Amniotic epithelial cell (primary cell): ENCODE measurements around the gene DMD.

Source experiments
- DNase-seq: peaks from one replicate; pipeline ENCODE4 v3.0.0-alpha.2; 2010; ENCODE audit warnings: low read depth

DMD gene

DNA sequence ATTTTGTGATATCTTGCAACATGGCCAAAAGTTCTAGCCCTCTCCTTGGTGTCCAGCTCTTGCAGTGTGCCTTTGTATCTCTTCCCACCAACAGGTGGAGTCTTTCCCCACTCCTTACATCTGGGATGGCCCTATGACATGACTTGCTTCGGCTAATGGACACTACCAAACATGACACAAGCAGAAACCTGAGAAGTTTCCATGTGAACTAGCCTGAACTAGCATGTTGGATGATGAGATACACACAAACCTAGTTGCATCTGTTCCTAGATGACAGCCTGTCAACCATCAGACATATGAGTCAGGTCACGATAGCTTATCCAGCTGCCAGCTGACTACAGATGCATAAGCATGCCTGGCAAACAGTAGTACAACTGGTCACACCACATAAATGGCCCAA lies 1932.0 kb downstream of the DMD start:
- no peak for DNase-seq

DNA sequence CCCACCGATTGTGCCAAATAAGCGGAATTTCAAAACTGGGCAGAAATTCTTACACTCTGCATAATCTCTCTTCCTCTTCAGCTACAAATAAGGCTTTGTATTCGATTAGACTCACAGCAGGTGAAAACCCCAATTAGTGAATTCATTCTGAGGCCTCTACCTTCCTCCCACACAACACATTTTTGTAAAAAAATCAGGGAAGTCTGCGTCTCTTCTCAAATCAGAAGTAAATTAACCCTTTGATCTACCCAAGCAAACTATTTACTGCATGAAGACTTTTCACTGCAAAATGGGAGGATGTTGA lies 1938.9 kb downstream of the DMD start:
- no peak for DNase-seq

DNA sequence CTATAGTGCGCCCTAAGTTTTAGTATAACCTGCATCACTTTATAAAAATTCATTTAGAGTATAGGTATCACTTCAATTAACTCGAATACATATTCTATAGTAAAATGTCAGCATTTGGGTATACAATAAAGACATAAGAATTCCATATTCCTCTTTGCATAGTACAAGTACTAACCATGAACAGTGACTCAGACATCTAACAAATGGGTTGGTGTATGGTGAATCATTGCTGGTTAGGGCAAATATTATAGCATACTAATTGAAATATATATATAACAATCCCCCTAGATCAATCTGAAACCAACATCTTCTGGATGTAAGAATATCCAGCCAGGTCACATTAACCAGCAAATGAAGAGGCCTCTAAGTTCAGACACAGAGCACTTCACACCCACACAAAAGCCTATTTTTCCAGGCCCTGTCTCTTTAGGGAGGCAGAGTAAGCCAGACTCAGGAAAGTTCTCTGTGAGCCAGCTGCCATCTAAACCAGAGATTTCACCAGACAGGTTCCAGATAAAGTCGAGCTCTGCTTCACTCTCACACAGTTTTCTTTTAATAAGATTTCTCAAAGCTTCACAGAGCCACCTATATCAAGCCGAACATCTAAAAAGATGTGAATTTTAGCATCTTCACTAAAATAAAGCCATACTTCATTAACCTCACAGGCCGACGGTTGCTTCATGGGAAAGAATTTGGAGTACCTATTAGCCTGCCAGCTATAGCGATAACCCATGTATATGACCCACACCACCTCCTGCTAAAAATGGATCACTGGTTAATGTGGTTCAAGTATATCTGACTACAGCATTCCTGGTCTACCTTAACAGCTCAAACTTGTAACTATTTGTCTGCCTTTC lies 1939.5 kb downstream of the DMD start:
- no peak for DNase-seq

DNA sequence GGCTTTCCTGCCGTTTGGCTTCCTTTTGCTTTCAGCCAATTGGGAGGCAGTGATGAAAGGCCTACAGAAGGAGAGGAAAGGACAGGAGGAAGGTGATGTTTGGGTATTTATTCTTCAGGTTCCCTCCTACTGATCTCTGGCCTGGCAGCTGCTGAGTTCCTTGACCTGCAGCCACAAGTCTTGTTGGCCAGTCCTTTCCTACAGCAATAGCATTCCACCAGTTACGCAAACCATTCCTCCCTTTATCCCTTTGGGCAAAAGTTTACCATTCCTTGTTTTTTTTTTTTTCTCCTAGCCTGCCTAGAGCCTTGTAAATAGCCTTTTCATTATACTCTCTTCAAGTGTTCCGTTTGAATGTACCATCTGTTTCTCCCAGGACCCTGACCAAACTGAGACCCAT lies 1941.4 kb downstream of the DMD start:
- DNase-seq: peak; percentile 58

DNA sequence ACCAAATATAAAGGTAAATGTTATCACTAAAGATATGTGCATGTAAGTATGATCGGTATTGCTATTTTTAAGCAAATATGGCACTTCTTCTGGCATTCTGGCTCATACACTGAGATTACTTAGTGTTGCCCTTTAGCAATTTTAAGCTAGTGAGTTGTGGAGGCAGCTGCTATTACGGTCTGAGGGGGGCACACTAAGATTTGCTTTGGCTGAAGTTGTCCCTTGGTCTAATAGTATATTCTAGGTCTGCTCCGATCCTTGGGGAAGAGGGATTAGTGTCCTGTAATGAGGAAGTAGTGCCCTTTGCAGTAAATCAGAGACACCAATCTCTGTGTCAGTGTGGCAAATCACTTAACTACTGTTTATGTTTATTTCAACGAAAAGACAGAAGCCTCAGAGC lies 1943.0 kb downstream of the DMD start:
- DNase-seq: no peak

DNA sequence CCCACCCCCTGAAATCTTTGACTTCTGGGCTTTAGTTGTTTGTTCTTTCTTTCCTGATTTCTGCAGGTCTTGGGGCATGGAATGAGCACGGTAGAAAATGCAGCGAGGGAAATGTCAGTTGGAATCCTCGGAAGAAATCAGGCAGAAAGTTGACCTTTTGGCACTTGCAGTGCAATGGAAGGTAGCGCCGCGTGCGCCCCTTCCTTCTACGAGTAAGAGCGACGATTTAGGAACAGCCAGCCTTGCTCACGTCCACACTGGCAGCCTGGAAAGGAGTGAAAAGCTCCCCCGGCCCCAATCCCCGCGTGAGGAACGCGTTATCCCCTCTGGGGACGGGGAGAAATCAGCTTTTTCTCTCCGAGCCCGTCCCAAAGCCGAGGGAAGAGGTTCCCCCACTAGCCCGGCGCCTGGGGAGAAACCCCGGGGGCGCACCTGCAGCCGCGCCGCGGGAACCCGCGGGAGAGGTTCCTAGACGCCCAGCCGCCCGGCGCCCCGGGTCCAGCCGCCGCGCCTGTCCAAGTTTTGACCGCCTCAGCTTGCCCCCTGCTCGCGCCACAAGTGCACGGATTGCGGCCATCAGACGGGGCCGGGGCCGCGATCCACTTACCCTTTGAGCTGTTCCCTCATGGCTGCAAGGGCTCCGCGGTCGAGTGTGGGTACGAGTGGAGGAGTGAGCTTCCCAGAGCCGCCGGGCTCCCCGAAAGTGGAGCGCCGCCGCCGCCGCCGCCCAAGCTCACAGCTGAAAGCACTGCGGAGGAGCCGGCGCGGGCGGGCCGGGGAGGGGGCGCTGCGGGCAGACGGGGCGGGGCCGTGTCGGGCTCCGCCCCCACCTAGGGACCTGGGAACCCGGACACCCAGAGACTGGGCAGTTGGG lies 1944.9 kb downstream of the DMD start:
- DNase-seq: no peak

DNA sequence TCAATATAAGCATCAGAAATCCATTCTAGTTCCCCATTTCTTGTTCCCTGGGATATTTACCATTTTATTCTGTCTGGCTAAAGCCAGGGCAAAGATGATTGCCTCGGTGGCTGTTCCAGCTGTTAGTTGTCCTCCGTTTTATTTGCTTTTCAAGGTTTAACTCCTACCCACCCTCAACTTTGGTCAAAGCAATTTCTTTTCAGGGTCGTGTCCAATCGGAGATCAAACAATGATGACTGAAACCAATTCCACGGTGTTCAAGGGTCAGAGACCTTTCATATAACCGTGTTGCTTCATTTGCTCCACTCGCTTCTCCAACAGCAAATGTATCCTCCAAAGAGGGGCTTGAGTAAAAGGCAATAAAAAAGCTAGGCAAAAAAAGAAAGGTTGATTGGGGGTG lies 1946.0 kb downstream of the DMD start:
- DNase-seq: no peak

DNA sequence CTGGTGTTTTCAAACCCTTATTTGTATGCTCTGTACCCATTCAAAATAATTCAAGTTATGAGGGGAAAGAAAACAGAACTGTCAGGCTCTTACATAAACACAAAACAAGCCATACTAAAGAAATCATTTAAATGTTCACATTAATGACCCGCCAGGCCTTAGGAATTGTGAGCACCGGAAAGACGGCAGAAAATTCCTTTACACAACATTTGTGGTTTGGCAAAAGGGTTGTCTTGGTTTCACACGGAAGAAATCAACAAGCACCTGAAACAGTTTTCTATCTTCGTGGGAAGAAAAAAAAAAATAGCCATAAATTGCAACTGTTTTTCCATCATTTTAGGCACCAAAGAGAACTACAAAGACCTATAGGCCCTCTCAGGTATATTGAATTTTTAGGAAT lies 1951.0 kb downstream of the DMD start:
- DNase-seq: peak; percentile 80

DNA sequence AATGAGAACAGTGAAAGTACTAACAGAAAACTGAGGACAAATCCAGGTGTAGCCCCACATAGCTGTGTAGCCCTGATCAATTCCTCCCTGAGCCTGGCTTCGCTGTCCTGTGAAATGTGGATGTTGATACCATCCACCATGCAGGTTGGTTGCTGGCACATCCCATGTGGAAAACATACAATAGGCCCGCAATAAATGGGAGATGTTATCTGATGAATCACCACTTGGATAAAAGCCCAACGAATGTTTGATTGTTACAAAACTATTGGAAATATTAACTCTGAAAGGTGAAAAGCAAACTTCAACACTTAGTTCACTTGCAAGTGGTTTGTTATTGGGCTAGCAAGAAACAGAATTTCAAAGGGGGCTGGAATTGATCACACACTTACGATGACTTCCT lies 1953.2 kb downstream of the DMD start:
- DNase-seq: no peak

DNA sequence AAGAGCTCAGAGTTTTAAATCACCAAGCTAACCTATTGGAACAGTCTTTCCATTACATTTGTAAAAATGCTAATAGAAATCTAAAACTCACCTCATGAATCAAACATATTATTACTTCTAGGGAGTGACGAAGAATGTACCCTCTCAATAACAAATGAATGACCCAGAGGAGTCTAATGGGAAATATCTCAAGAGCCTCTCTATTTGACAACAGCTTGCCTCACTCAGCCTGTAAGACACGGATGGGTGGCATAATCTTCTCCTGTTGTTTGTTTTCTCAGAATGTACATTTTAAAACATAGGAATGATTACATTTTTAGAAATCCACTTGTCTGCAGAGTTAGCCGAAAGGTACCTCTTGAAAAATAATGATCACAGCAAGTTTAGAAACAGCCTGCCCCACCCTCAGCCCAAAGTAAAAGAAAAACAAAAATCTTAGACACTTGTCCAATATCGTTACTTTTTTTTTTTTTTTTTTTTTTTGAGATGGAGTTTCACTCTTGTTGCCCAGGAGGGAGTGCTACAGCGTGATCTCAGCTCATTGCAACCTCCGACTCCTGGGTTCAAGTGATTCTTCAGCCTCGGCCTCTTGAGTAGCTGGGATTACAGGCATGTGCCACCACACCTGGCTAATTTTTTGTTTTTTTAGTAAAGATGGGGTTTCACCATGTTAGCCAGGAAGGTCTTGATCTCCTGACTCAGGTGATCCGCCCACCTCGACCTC lies 1955.9 kb downstream of the DMD start:
- DNase-seq: no peak

DNA sequence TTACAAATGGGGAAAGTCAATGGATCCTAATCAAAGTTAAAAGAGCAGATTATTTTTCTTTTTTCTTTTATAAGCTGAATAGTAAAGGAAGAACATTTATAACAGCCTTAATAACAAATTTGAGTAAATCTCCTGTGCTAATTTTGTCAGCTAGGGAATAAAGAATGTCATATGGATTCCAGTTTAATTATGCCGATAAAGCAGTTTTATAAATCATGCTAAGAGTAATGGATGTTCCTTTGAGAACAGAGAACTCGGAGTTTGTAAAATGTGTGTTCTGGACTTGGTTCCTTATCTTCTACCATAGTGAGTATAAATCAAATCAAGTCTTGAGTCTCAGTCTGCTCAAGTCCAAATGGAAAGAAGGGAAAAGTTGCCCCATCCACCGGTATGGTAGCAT lies 1959.2 kb downstream of the DMD start:
- DNase-seq: no peak

DNA sequence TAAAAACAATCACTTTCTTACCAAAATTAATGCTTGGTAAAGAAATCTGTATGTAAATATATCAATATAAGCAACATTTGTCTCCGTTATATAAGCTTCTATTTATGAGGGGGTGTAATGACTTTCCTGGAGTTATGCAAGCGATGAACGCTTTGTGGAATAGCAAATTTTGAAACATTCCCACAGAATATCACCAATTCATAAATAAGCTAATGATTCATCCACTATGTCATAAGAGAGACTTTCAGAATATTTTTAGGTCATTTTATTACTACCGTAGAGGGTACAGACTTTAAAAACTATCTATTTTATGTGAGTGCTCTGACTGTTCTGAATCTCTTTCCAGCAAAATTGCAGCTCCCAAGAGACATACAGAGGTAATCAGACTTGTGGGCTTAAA lies 1960.0 kb downstream of the DMD start:
- peak; percentile 49 for DNase-seq

DNA sequence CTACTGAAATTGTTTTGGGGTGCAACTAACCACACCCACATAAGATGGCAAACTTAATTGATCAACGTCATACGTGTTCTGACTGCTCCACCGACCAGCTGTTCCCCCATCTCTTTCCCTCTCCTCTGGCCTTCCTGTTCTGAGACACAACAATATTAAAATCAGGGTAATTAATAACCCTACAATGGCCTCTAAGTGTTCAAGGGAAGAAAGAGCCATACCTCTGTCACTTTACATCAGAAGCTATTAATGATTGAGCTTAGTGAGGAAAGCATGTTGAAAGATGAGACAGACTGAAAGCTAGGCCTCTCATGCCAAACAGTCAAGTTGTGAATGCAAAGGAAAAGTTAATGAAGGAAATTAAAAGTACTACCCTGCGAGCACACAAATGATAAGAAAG lies 1965.6 kb downstream of the DMD start:
- no peak for DNase-seq

DNA sequence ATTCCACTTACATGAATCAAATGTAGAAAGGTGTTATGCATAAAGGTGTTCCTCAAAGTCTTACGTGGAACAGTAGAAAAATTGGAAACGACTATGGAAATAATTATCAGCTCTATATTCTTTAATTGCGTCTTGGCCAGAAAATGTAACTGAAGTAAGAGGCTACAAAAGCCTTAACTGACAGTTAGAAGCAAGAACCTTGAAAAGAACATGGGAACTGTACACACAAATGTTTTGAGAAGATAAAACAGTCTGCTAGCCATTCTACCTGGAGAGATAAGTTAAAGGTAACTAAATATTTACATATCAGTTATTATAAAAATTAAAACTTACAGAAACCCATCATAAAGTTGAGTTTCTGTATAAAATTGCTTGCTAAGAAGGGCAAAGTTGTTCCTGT lies 1967.5 kb downstream of the DMD start:
- no peak for DNase-seq

DNA sequence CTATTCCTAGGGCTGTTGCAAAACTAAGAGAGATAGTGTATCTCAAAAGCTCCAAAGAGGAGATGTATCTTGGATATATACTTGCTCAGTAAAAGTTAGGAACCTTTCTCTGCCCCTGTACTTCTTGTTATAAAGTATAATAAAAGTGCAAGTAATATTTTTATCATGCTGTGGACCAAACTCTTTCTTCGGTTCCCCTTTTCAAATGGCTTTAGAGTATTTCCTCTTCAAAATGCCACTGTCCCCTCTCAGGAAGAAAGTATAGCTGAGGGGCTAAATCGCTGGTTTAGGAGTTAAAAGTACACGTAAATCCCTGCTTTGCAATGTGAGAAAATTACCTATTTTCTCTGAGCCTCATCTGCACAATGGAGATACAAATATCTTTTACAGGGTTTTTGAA lies 1970.4 kb downstream of the DMD start:
- DNase-seq: no peak

DNA sequence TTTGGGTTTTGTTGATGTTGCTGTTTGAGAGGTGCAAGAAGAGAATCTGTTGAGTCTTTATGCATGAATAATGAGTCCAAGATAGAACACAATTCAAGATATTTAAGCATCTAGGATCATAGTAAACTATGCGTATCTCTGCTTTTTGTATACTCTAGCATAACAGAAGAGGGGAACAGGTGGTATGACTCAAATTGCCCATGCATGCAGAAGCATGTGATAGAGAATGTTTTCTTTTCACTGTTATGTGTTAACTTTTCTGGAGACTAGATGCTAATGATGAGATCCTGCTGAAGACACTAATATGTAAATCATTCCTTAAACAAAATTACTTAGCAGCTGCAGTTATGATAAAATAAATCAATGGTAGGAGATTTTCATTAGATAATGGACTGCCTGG lies 1974.2 kb downstream of the DMD start:
- no peak for DNase-seq

DNA sequence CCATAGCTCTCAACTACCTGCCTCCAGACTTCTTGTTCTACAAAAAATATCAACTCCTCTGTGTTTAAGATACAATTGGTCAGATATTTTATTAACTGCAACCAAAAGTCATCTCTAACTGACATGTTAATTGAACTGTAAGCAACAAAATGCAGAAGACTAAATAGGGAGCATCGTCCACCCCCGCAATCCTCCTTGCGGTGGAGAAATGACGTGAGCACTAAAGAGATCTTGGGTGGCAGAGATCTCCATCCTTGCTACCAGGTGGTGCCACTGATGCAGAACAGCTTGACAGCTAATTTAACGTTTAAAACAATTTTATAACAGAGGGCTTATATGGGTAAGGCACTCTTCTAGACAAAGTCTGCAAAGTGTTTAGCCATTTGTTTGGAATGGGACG lies 1975.1 kb downstream of the DMD start:
- no peak for DNase-seq

DNA sequence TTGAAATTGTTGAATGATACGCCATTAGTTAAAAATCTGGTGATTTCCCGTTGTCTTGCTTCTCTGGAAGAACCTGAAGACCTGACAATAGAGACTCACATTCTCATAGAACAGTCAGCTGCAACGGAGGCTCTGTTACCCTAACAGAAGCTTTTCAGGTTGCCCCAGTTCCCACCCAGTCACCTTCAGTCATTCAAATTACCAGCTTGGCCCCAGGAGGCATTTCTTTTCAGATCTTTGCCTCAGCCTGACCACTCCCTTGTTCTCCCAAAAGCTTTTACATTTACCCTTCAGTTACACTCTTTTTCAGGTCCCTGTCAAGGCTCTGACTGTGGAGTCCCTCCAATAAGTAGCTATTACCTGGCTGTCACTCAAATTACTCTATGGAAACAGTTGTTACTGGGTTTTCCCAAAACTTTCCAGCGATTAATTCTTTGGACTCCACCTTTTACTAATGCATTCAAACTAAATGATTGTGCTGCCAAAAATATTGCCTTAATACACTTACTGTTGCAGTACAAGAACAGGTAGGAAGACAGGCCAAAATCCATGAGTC lies 1977.3 kb downstream of the DMD start:
- no peak for DNase-seq

DNA sequence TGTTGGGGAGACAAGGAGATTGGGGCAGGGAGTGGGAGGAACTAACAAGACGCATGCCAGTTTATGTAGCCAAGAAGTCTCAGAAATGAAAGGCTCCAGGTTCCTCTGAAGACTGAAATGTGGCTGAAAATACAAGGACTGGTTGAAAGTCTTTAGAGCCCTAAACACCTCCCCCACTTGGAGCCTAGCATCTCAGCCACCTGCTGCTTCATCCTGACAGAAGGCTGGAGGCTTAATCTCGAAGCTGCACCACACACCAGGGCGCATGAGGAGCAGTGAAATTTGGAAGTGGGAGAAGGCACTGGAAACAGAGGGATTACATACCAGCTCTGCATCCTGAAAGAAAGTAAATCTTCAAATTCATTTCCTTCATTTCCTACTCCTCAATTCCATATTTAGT lies 1978.8 kb downstream of the DMD start:
- no peak for DNase-seq

DNA sequence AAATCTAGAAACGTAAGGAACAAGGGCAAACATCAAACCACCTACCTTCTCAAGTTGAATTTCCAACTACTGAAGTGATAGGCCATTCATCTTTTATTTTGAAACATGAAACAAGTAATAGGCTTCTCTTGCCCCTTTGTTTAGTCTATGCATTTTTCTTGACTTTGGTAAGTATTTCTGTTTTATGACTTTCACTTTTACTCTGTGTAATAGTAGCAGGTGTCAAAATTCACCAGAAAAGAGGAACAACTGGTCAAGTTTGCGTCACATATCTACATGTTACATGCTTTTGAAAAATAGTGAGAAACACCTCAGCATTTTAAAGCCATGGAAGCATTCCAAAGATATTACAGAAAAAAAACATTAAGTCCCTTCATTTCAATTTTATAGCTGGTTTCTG lies 1982.4 kb downstream of the DMD start:
- DNase-seq: no peak

DNA sequence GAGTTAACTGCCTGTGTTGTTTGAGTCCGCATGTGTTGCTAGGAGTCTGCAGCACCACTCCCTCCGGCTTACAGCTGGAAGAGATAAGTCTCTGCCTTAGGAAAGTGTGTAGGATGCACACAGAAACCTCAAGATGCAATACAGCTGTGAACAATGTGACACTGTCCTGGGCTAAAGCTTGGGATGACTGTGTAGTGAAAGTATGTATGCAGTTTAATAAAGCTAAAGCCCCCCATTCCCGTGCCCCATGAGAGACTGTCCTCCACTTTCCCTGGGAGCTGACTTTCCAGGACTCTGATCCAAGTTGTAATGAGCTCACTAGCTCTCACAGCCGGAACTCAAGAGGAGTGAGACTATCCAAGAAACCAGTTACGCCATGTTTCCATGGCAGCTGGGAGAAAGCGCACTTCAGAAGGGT lies 1982.9 kb downstream of the DMD start:
- peak; percentile 84 for DNase-seq

DNA sequence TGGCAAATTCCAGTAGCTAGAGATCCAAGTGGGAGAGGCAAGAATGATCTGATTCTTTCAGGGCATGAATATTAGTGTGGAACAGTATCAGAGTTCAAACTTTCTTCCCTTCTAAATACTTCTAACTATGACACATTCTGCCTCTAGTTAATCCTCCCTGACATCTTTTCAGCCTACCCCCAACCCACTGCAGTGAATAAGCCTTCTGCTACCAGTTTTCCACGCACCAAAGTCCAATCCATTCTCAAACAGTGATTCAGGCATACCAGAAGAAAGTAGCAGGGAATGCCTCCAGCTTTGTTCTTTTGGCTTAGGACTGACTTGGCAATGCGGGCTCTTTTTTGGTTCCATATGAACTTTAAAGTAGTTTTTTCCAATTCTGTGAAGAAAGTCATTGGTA lies 1984.1 kb downstream of the DMD start:
- DNase-seq: peak; percentile 51

DNA sequence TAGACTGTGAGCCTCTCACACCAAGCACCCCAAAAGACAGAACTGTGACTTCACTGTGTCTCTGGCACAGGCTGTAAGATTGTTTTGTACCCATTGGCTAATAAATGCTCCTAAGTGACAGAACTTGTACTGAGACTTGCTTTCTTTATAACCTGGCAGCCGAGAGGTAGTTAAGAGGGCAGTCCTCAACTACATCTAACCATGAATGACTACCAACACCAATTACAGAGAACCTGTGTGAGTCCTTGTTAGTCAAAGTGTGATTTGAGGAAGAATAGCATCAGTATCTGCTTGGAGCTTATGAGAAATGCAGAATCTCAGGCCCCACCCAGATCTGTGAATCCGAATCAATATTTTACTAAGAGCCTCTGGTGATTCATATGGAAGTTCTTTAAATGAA lies 1985.5 kb downstream of the DMD start:
- no peak for DNase-seq
